Astrocyte of the spinal cord (primary cell): ENCODE results near the gene CFAP47.
"Not testable (repeated sequence)": the region's sequence is repeated elsewhere in the genome, so short reads cannot be mapped to it uniquely, and the experiment has no call there.

Source experiments
- DNase-seq: peaks from one replicate; pipeline ENCODE4 v3.0.0; 2011; ENCODE audit warnings: low read depth, low spot score
- H3K4me3 ChIP-seq: 2 replicates; pipeline ENCODE4 v1.5.1; 2011; ENCODE audit warnings: low read depth, mild to moderate bottlenecking, low read length, moderate library complexity
- in situ Hi-C: cut with HindIII; loops from 2 replicates; pipeline ENCODE4 v1.10.0; 2017; ENCODE audit warnings: low sequenced_read_pairs
- TF ChIP-seq, protein P1 (sequence below): IDR thresholded peaks from 2 replicates; pipeline ENCODE4 v1.5.1; 2012; ENCODE audit warnings: low read depth, mild to moderate bottlenecking, low read length, inconsistent platforms

CFAP47 gene, protein sequence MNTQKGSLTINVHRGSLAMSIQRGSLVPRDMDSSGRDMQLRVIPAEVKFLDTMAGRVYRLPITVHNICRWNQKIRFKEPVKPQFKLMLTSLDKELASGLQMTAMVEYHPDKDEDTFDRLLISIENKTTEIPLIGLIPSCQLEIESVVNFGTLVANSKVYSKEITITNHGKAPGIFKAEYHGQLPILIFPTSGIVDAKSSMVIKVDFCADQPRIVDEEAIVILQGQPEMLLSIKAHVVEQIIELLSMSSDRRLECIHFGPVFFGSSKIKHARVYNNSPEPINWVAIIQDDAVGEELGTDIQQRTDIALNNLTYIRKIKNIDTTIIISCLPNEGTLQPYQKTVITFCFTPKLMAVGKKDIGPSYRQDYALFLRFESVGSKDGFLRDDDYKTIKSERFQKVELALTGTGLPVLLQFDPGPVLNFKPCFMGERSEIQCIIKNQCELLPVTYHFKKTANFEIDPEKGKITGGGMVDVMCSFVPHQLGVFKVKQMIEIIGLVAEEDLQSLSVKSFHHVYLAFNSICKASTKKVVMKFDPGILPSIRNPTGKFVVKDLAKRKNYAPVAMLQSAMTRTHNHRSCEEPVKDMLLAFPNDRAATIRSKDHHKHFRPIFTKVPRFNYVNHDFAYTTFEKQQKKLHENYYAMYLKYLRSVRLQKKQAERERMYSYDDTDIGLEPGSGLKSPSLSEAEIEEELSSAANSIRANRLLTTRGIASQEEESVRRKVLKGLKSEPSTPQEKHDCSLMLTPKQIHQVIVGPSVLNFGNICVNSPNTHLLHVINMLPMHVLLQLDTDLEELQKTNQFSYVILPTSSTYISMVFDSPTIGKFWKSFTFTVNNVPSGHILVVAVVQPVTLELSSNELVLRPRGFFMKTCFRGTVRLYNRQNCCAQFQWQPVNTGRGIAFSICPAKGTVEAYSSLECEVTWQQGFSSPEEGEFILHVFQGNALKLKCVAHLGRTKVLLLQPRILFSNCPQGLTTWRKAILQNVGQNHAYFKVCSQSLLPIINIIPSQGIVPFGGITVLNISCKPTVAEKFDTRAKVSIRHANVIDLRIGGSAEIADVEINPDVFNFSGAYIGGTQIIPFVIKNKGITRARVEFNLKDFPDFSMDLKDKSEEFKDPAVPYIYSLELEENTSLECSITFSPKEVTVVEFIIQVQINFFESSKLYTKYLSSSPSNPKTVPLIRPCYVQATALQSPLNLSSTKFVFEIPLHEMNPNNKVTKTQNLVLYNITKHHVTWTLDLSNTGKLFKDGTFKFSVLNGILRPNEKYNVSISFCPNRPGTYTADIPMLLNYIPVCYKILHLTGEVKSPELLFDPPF (N-terminal part only)

DNA sequence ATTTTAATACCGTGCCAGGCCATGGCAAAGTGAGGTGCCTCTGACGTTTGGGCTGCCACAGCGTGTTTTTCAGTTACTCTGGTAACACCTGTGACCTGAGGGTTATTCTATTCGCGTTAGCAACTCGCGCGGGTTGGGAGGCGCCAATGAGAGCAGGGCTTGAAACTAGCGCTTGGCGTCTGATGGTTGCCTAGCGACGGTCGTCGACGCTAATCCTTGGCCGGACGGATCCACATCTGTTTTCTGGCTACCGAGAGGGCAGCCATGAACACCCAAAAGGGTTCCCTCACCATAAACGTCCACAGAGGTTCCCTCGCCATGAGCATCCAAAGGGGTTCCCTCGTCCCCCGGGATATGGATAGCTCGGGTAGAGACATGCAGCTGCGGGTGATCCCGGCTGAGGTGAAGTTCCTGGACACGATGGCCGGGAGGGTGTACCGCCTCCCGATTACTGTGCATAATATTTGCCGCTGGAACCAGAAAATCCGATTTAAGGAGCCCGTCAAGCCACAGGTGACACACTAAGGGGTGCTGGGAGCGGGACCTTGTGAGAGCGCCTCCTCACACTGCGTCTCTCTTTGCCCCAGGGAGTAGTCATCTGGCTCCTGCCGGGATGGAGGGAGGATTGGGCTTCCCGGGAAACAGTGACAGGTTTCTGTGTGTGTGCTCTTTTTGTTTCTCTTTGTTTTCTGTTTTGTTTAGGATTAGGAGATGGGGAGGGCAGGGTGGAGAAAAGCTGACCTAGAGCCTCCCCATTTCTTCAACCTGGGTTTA, at the start of gene CFAP47:
Gene CFAP47 (plus strand): TSS at position 199 of the 774 bp plus-strand sequence. CDS start 66 bp downstream, at position 265.
- in situ Hi-C loops, result no loop called here
- DNase-seq, result peak; percentile 1
- TF ChIP-seq, protein P1, sequence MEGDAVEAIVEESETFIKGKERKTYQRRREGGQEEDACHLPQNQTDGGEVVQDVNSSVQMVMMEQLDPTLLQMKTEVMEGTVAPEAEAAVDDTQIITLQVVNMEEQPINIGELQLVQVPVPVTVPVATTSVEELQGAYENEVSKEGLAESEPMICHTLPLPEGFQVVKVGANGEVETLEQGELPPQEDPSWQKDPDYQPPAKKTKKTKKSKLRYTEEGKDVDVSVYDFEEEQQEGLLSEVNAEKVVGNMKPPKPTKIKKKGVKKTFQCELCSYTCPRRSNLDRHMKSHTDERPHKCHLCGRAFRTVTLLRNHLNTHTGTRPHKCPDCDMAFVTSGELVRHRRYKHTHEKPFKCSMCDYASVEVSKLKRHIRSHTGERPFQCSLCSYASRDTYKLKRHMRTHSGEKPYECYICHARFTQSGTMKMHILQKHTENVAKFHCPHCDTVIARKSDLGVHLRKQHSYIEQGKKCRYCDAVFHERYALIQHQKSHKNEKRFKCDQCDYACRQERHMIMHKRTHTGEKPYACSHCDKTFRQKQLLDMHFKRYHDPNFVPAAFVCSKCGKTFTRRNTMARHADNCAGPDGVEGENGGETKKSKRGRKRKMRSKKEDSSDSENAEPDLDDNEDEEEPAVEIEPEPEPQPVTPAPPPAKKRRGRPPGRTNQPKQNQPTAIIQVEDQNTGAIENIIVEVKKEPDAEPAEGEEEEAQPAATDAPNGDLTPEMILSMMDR, result no peak
- peak within 1 kb of the TSS; percentile 28 for H3K4me3 ChIP-seq

DNA sequence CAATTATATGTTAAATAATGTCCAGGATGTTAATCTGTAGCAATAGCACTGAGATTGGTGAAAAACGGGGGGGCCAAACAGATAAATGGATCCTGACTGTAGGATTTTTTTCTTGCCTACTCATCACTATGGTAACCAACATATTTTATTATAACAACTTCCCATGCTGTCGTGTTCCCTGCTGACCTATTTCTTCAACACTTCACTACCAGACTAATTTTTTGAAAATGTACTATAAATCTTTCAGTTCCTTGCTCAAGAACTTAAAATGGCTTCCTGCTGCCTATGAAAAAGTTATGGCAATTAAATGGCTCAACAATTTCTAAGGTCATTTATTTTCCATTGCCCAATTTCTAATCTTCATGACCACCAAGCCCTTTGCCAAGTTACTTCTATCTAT, 38.9 kb upstream of the CFAP47 start:
- no peak for DNase-seq
- TF ChIP-seq, protein P1, result no peak
- H3K4me3 ChIP-seq, result no peak overlapping the region
- in situ Hi-C loops, result no loop called here

DNA sequence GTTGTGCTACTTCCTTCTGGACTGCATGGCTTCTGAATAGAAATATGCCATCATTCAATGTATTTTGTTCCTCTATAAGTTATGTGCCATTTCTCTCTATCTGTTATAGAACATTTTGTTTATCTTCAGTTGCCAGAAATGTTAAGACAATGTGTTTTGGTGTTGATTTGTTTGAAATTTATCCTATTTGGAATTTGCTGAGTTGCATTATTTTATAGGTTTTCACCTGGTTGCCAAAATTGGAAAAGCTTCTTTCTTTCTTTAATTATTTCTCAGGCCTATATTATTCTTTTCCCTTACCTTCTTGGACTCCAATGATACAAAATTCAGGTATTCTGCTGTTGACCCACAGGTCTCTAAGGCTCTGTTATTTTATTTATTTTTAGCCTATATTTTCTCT, 33.4 kb upstream of the CFAP47 start:
- DNase-seq, result no peak
- in situ Hi-C loops, result no loop called here
- H3K4me3 ChIP-seq, result no peak overlapping the region
- TF ChIP-seq, protein P1, result no peak

DNA sequence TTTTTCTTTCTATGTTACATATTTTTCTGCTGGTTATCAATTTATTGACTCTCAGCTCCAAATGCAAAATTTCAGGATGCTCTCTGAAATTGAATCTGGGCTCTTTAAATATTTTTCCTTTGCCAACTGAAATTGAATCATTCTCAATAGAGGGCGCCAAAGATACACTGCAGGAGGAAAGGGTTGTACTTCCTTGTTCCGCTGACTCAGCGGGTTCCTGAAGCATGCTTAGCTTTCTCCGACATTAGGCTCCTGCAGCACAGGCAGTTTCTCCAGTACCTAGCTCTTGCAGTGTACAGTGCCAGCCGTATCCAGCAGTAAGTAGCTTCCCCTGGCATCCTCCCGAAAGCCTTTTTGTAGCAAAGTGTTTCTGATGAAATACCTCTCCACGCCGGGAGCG, 28.8 kb upstream of the CFAP47 start:
- no peak overlapping the region for H3K4me3 ChIP-seq
- DNase-seq, result peak; percentile 28
- in situ Hi-C loops, result no loop called here
- TF ChIP-seq, protein P1, result peak; percentile 28

DNA sequence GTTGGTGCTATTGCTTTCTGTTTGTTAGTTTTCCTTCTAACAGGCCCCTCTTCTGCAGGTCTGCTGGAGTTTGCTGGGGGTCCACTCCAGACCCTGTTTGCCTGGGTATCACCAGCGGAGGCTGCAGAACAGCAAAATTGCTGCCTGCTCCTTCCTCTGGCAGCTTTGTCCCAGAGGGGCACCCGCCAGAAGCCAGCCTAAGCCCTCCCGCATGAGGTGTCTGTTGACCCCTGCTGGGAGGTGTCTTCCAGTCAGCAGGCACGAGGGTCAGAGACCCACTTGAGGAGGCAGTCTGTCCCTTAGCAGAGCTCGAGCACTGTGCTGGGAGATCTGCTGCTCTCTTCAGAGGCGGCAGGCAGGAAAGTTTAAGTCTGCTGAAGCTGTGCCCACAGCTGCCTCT, 67.3 kb downstream of the CFAP47 start:
- DNase-seq, in situ Hi-C loops: not testable (repeated sequence)

DNA sequence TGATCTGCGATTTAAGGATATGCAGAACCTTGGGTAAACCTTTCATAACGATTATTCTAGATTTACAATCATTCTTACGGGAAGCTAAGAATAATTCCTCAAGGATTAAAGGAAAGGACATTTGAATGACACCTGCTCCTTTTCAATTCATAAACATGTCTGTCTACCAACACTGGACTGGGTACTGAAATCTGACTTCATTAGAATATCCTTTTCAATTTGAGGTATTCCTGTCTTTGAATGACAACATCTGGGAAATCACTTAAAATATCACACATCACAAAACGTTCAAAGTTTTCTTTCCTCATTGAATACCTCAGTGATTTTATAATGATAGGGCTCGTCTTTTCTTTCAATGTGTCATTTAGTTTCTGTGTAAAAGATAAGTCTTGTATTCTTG, 87.7 kb downstream of the CFAP47 start:
- in situ Hi-C loops, result no loop called here
- no peak overlapping the region for H3K4me3 ChIP-seq
- TF ChIP-seq, protein P1, result no peak
- DNase-seq, result no peak

More for the DNA sequence above, 67.3 kb downstream of the CFAP47 start:
- not testable (repeated sequence) for H3K4me3 ChIP-seq
